DMS114 treated with DMSO at 0.1 percent for 48 hours (cell line): Measurements from ENCODE around the gene BCAP31.
"Not testable (repeated sequence)": the region's sequence is repeated elsewhere in the genome, so short reads cannot be mapped to it uniquely, and the experiment has no call there.

Source experiments
- DNase-seq: peaks from one replicate; lab custom pipeline; 2025; ENCODE audit not compliant: unreplicated experiment; lab: John Stamatoyannopoulos, UW

The BCAP31 gene

GRCh38 chrX:153696538-153696937 is 27.6 kb downstream of the BCAP31 start:
- DNase-seq, result not testable (repeated sequence)

- no peak for DNase-seq
These were observed 28.1 kb downstream of the BCAP31 start for GRCh38 chrX:153696100-153696499.

GRCh38 chrX:153694687-153695270 is 29.4 kb downstream of the BCAP31 start:
- DNase-seq, result no peak

GRCh38 chrX:153694256-153694655 is 29.9 kb downstream of the BCAP31 start:
- not testable (repeated sequence) for DNase-seq

- no peak for DNase-seq
These were observed 30.7 kb downstream of the BCAP31 start for GRCh38 chrX:153693216-153694086.

GRCh38 chrX:153692611-153693156 is 31.5 kb downstream of the BCAP31 start:
- no peak for DNase-seq

- no peak for DNase-seq
These were observed 32.2 kb downstream of the BCAP31 start for GRCh38 chrX:153692003-153692402.

GRCh38 chrX:153691032-153691827 is 33.0 kb downstream of the BCAP31 start:
- DNase-seq, result not testable (repeated sequence)

- no peak for DNase-seq
These were observed 33.7 kb downstream of the BCAP31 start for GRCh38 chrX:153690466-153690865.

- no peak for DNase-seq
These were observed 34.3 kb downstream of the BCAP31 start for GRCh38 chrX:153689654-153690465.

GRCh38 chrX:153688911-153689590 is 35.1 kb downstream of the BCAP31 start:
- DNase-seq, result no peak

GRCh38 chrX:153688506-153688905 is 35.7 kb downstream of the BCAP31 start:
- DNase-seq, result no peak

GRCh38 chrX:153688071-153688470 is 36.1 kb downstream of the BCAP31 start:
- no peak for DNase-seq

GRCh38 chrX:153687121-153688039 is 36.8 kb downstream of the BCAP31 start, which contains the start of gene SLC6A8:
Gene SLC6A8 (plus strand): TSS chrX:153687926. CDS start chrX:153688575, 649 bp downstream.
- DNase-seq, result no peak

- no peak for DNase-seq
These were observed 37.5 kb downstream of the BCAP31 start for GRCh38 chrX:153686711-153687110.

- no peak for DNase-seq
These were observed 38.2 kb downstream of the BCAP31 start for GRCh38 chrX:153685751-153686696.

GRCh38 chrX:153685156-153685536 is 39.0 kb downstream of the BCAP31 start:
- no peak for DNase-seq
